ENCODE measurements around the gene MMP1.

DNA sequence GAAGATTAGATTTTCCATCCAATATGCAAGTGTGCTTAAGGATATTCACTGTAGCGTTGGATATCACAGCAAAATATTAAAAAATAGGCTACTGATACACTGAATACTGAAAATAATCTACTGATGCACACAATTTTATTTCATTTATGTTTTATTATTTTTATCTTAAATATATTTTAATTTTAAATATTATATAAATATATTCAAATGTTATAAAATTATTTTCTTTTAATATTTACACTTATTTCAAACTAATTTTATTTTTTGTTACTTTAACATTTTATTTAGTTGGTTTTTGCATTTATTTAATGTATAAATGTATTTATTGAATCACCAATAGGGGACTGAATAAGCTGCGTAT is 33.1 kb upstream of the MMP1 start:
- TF ChIP-seq CTCF (conservative IDR thresholded peaks at IDR 0.05) (no peak), ZFX (IDR thresholded peaks at IDR 0.05) (no peak)

Data from C4-2B (cell line).